Fibroblast of skin of scalp (primary cell): ENCODE results near the gene SLC25A39. TPM values are rescaled to one million over a fixed set of nuclear protein-coding genes. Genes with fewer than 3 reads are reported as not detected.
A peak's percentile ranks its signal among the peaks of the same experiment; 100 is the strongest.
"Not testable (repeated sequence)": the region's sequence is repeated elsewhere in the genome, so short reads cannot be mapped to it uniquely, and the experiment has no call there.

Experiments used
- DNase-seq: peaks from one replicate; pipeline ENCODE4 v3.0.0-alpha.2; 2013
- polyA plus RNA-seq, 2 experiments: library from polyadenylated mRNA; unstranded; fragments of 120-200 nt; gene quantifications; one replicate each; pipeline ENCODE4 v1.2.1, GENCODE V29; 2013; ENCODE audit not compliant: insufficient read length in 2 of 2

SLC25A39 gene
- polyA plus RNA-seq (2013, experiment 1 of 2; ENCODE audit: insufficient read length), result 88.5 TPM
- 82.3 TPM for polyA plus RNA-seq (2013, experiment 2 of 2; ENCODE audit: insufficient read length)

- peak; percentile 93 for DNase-seq
Measured at GRCh38 chr17:44324571-44325275, at the start of gene SLC25A39. TSS of gene SLC25A39 (minus strand) at chr17:44324823. CDS start at chr17:44323562, 1,261 bp downstream.

GRCh38 chr17:44372036-44372435 lies 47.4 kb upstream of the SLC25A39 start:
- no peak for DNase-seq

GRCh38 chr17:44369414-44370023 lies 44.9 kb upstream of the SLC25A39 start:
- not testable (repeated sequence) for DNase-seq

- DNase-seq, result not testable (repeated sequence)
Measured at GRCh38 chr17:44368391-44369243, 44.0 kb upstream of the SLC25A39 start.

- DNase-seq, result no peak
Measured at GRCh38 chr17:44367231-44367979, 42.8 kb upstream of the SLC25A39 start.

- DNase-seq, result not testable (repeated sequence)
Measured at GRCh38 chr17:44365051-44365450, 40.4 kb upstream of the SLC25A39 start.

- DNase-seq, result peak; percentile 68
Measured at GRCh38 chr17:44363613-44364159, 39.1 kb upstream of the SLC25A39 start, which contains the start of gene FAM171A2. TSS of gene FAM171A2 (minus strand) at chr17:44363853. CDS start at chr17:44363714, 139 bp downstream.

- peak; percentile 18 for DNase-seq
Measured at GRCh38 chr17:44362949-44363612, 38.5 kb upstream of the SLC25A39 start.

GRCh38 chr17:44362459-44362948 lies 37.9 kb upstream of the SLC25A39 start:
- no peak for DNase-seq

- DNase-seq, result no peak
Measured at GRCh38 chr17:44361292-44362260, 37.0 kb upstream of the SLC25A39 start.

- DNase-seq, result peak; percentile 48
Measured at GRCh38 chr17:44360826-44361225, 36.2 kb upstream of the SLC25A39 start.

GRCh38 chr17:44360144-44360533 lies 35.5 kb upstream of the SLC25A39 start:
- DNase-seq, result no peak

GRCh38 chr17:44359458-44360143 lies 35.0 kb upstream of the SLC25A39 start:
- DNase-seq, result no peak

GRCh38 chr17:44359006-44359405 lies 34.4 kb upstream of the SLC25A39 start:
- DNase-seq, result no peak

- no peak for DNase-seq
Measured at GRCh38 chr17:44358066-44358465, 33.4 kb upstream of the SLC25A39 start.

- no peak for DNase-seq
Measured at GRCh38 chr17:44356241-44356640, 31.6 kb upstream of the SLC25A39 start.

GRCh38 chr17:44355642-44356099 lies 31.0 kb upstream of the SLC25A39 start:
- no peak for DNase-seq

- no peak for DNase-seq
Measured at GRCh38 chr17:44354582-44355561, 30.2 kb upstream of the SLC25A39 start.
